Measurements from ENCODE around the gene NELL2.

- TF ChIP-seq SP1 (IDR thresholded peaks at IDR 0.05) (no peak), FOXK2 (IDR thresholded peaks at IDR 0.05) (no peak), NFRKB (IDR thresholded peaks at IDR 0.05) (no peak), BHLHE40 (IDR thresholded peaks at IDR 0.05; ENCODE audit: borderline replicate concordance) (no peak), ELF4 (IDR thresholded peaks at IDR 0.05) (no peak), ZNF384 (IDR thresholded peaks at IDR 0.05) (no peak)
Measured at GRCh38 chr12:44816446-44817017, 59.6 kb downstream of the NELL2 start.

All from HEK293T (cell line).